Measurements from ENCODE around the gene ATP1B2.
"Not testable (repeated sequence)": the region's sequence is repeated elsewhere in the genome, so short reads cannot be mapped to it uniquely, and the experiment has no call there.

Gene ATP1B2

GRCh38 chr17:7640783-7641182, 9.9 kb upstream of the ATP1B2 start:
- Histone ChIP-seq H3K27me3 (ENCODE audit: insufficient read depth, low read length) (no peaks in the 10 kb centered on the region; the same call in 1 of the 2 replicates), H3K36me3 (ENCODE audit: insufficient read depth, low read depth, low read length) (no peaks in the 10 kb centered on the region), H3K9me3 (ENCODE audit: insufficient read depth, low read depth, low read length) (no peaks in the 10 kb centered on the region), H3K9ac (ENCODE audit: low read depth, low read length) (no peak overlapping the region), H3K27ac (ENCODE audit: low read length) (no peak overlapping the region), H3K4me3 (ENCODE audit: low read length) (no peak overlapping the region), H3K4me1 (ENCODE audit: insufficient read depth, low read length) (peaks cover 6% of the 10 kb centered on the region; the same call in 1 of the 2 replicates)

GRCh38 chr17:7641635-7642034, 9.1 kb upstream of the ATP1B2 start:
- H3K4me3 ChIP-seq (ENCODE audit: low read length); H3K9ac ChIP-seq (ENCODE audit: low read depth, low read length); H3K36me3 ChIP-seq (ENCODE audit: insufficient read depth, low read depth, low read length); H3K4me1 ChIP-seq (ENCODE audit: insufficient read depth, low read length); H3K27ac ChIP-seq (ENCODE audit: low read length); H3K9me3 ChIP-seq (ENCODE audit: insufficient read depth, low read depth, low read length); H3K27me3 ChIP-seq (ENCODE audit: insufficient read depth, low read length): not testable (repeated sequence)

GRCh38 chr17:7644775-7645174, 6.0 kb upstream of the ATP1B2 start:
- Histone ChIP-seq H3K4me1 (ENCODE audit: insufficient read depth, low read length) (no peaks in the 10 kb centered on the region), H3K36me3 (ENCODE audit: insufficient read depth, low read depth, low read length) (no peaks in the 10 kb centered on the region), H3K9ac (ENCODE audit: low read depth, low read length) (no peak overlapping the region)

GRCh38 chr17:7646457-7646856, 4.3 kb upstream of the ATP1B2 start:
- no peaks in the 10 kb centered on the region for H3K36me3 ChIP-seq (ENCODE audit: insufficient read depth, low read depth, low read length)
- H3K9me3 ChIP-seq (ENCODE audit: insufficient read depth, low read depth, low read length), result no peaks in the 10 kb centered on the region
- no peaks in the 10 kb centered on the region; the same call in 1 of the 2 replicates for H3K4me1 ChIP-seq (ENCODE audit: insufficient read depth, low read length)
- H3K27ac ChIP-seq (ENCODE audit: low read length), result no peak overlapping the region
- H3K9ac ChIP-seq (ENCODE audit: low read depth, low read length), result no peak overlapping the region
- no peak overlapping the region for H3K4me3 ChIP-seq (ENCODE audit: low read length)
- H3K27me3 ChIP-seq (ENCODE audit: insufficient read depth, low read length), result peaks cover 19% of the 10 kb centered on the region

More at GRCh38 chr17:7644775-7645174, 6.0 kb upstream of the ATP1B2 start:
- Histone ChIP-seq H3K27ac (ENCODE audit: low read length) (no peak overlapping the region), H3K4me3 (ENCODE audit: low read length) (no peak overlapping the region), H3K9me3 (ENCODE audit: insufficient read depth, low read depth, low read length) (no peaks in the 10 kb centered on the region), H3K27me3 (ENCODE audit: insufficient read depth, low read length) (peaks cover 8% of the 10 kb centered on the region)

GRCh38 chr17:7647018-7647417, 3.7 kb upstream of the ATP1B2 start:
- no peak overlapping the region for H3K27ac ChIP-seq (ENCODE audit: low read length)
- no peaks in the 10 kb centered on the region for H3K9me3 ChIP-seq (ENCODE audit: insufficient read depth, low read depth, low read length)
- no peaks in the 10 kb centered on the region; the same call in 1 of the 2 replicates for H3K4me1 ChIP-seq (ENCODE audit: insufficient read depth, low read length)
- H3K27me3 ChIP-seq (ENCODE audit: insufficient read depth, low read length), result peaks cover 25% of the 10 kb centered on the region
- H3K4me3 ChIP-seq (ENCODE audit: low read length), result no peak overlapping the region
- H3K9ac ChIP-seq (ENCODE audit: low read depth, low read length), result no peak overlapping the region
- H3K36me3 ChIP-seq (ENCODE audit: insufficient read depth, low read depth, low read length), result no peaks in the 10 kb centered on the region

- Histone ChIP-seq H3K4me1 (ENCODE audit: insufficient read depth, low read length) (peaks cover 1% of the 10 kb centered on the region; the same call in 1 of the 2 replicates), H3K9ac (ENCODE audit: low read depth, low read length) (no peak overlapping the region), H3K36me3 (ENCODE audit: insufficient read depth, low read depth, low read length) (0 out of 2 replicates have a peak, but pooled peaks cover 4% of the 10 kb centered on the region), H3K27me3 (ENCODE audit: insufficient read depth, low read length) (peaks cover 44% of the 10 kb centered on the region), H3K9me3 (ENCODE audit: insufficient read depth, low read depth, low read length) (no peaks in the 10 kb centered on the region), H3K27ac (ENCODE audit: low read length) (no peak overlapping the region), H3K4me3 (ENCODE audit: low read length) (peak overlapping the region; percentile 69)
Measured at GRCh38 chr17:7651097-7651664, 455 bp downstream of the ATP1B2 start.

GRCh38 chr17:7651665-7652387, 1.1 kb downstream of the ATP1B2 start:
- Histone ChIP-seq H3K9ac (ENCODE audit: low read depth, low read length) (no peak overlapping the region), H3K36me3 (ENCODE audit: insufficient read depth, low read depth, low read length) (0 out of 2 replicates have a peak, but pooled peaks cover 4% of the 10 kb centered on the region), H3K4me1 (ENCODE audit: insufficient read depth, low read length) (peaks cover 6% of the 10 kb centered on the region; the same call in 1 of the 2 replicates), H3K27ac (ENCODE audit: low read length) (no peak overlapping the region), H3K4me3 (ENCODE audit: low read length) (peak overlapping the region; percentile 69), H3K9me3 (ENCODE audit: insufficient read depth, low read depth, low read length) (no peaks in the 10 kb centered on the region), H3K27me3 (ENCODE audit: insufficient read depth, low read length) (peaks cover 44% of the 10 kb centered on the region)

- H3K36me3 ChIP-seq (ENCODE audit: insufficient read depth, low read depth, low read length), result 0 out of 2 replicates have a peak, but pooled peaks cover 4% of the 10 kb centered on the region
- peaks cover 44% of the 10 kb centered on the region for H3K27me3 ChIP-seq (ENCODE audit: insufficient read depth, low read length)
Measured at GRCh38 chr17:7652388-7653356, 1.9 kb downstream of the ATP1B2 start.

GRCh38 chr17:7654832-7655540, 4.3 kb downstream of the ATP1B2 start:
- no peaks in the 10 kb centered on the region for H3K9me3 ChIP-seq (ENCODE audit: insufficient read depth, low read depth, low read length)
- H3K36me3 ChIP-seq (ENCODE audit: insufficient read depth, low read depth, low read length), result 0 out of 2 replicates have a peak, but pooled peaks cover 4% of the 10 kb centered on the region
- no peak overlapping the region for H3K27ac ChIP-seq (ENCODE audit: low read length)
- H3K4me1 ChIP-seq (ENCODE audit: insufficient read depth, low read length), result peaks cover 11% of the 10 kb centered on the region
- peaks cover 34% of the 10 kb centered on the region for H3K27me3 ChIP-seq (ENCODE audit: insufficient read depth, low read length)
- H3K9ac ChIP-seq (ENCODE audit: low read depth, low read length), result no peak overlapping the region
- no peak overlapping the region for H3K4me3 ChIP-seq (ENCODE audit: low read length)

More at GRCh38 chr17:7652388-7653356, 1.9 kb downstream of the ATP1B2 start:
- Histone ChIP-seq H3K9ac (ENCODE audit: low read depth, low read length) (no peak overlapping the region), H3K9me3 (ENCODE audit: insufficient read depth, low read depth, low read length) (no peaks in the 10 kb centered on the region), H3K27ac (ENCODE audit: low read length) (no peak overlapping the region), H3K4me1 (ENCODE audit: insufficient read depth, low read length) (peaks cover 7% of the 10 kb centered on the region), H3K4me3 (ENCODE audit: low read length) (peak overlapping the region; percentile 69)

- no peak overlapping the region for H3K4me3 ChIP-seq (ENCODE audit: low read length)
- H3K27me3 ChIP-seq (ENCODE audit: insufficient read depth, low read length), result peaks cover 32% of the 10 kb centered on the region
- no peak overlapping the region for H3K9ac ChIP-seq (ENCODE audit: low read depth, low read length)
- no peak overlapping the region for H3K27ac ChIP-seq (ENCODE audit: low read length)
- no peaks in the 10 kb centered on the region for H3K9me3 ChIP-seq (ENCODE audit: insufficient read depth, low read depth, low read length)
- H3K4me1 ChIP-seq (ENCODE audit: insufficient read depth, low read length), result peaks cover 11% of the 10 kb centered on the region
- H3K36me3 ChIP-seq (ENCODE audit: insufficient read depth, low read depth, low read length), result 0 out of 2 replicates have a peak, but pooled peaks cover 4% of the 10 kb centered on the region
Measured at GRCh38 chr17:7655541-7655840, 4.8 kb downstream of the ATP1B2 start.
